HG03354 (cell line): ENCODE data around the gene TFG.

Experiments
- ATAC-seq: cut with Tn5 transposase; IDR thresholded peaks from one replicate; pipeline ENCODE4 v1.9.1; 2021; ENCODE audit warnings: mild to moderate bottlenecking; ENCODE audit not compliant: unreplicated experiment, poor library complexity, severe bottlenecking

The TFG gene

DNA sequence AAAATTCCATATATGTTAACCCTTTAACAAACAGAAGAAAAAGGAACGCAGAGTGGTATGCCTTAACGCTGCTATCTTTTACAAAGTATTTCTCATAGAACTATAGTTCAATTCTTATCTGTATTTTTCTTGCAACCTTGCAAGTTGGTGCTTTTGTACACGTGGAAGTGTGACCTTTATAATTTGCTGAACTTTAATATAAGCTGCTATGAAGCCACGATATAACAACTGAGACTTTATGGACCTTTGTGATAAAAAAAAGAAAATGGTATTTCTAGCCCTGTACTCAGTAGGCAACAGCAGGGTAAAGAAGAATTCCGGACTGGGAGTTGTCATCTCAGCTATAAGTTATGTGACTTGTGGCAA lies 6.3 kb upstream of the TFG start:
- no peak for ATAC-seq

DNA sequence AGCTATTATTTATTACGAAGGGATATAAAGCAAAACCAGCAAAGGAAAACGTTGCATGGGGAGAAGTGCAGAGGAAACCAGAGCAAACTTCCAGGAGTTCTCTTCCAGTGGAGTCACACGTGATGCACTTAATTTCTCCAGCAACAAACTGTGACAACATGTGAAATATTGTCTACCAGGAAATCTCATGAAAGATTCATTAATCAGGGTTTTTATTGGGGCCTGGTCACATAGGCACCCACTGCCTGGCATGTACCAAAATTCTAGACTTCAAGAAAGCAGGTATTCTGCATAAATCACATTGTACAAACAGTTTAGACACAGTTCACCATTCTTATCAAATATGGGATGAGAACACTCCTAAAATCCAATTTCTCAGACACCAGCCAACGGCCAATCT lies 5.4 kb upstream of the TFG start:
- no peak for ATAC-seq

DNA sequence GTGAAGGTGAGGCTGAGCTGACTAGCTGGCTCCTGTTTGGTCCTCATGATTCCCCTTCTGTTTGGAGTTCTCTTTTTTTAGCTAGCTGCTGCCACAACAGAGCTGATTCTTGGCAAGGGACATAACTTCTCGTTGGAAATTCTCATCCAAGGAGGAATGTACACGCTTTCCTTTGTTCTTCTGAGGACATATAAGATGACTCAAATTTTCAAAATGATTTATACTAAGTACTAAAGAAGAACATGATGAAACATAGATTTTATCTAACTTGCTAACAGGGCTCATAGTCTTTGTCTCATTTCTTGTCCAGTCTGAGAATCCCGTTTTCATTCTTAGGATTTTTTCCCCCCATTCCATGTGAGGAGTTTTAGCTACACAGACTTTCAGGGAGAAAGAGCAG lies 2.9 kb upstream of the TFG start:
- no peak for ATAC-seq

DNA sequence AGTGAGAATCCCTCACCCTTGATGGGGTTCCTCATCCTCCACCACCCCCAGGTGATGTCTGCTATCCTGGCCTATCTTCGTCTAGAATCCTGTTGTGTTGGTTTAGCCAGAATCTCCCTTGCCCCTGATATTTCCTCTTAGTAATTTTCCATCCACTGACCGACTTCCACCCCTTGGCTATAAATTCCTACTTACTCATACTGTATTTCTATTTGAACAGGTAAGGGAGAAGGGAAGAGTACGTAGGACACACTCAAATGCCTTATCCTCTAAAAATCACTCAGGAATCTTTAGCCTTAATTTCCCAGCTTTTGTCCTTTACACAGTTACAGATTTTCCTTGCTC lies 678 bp upstream of the TFG start:
- ATAC-seq = no peak

DNA sequence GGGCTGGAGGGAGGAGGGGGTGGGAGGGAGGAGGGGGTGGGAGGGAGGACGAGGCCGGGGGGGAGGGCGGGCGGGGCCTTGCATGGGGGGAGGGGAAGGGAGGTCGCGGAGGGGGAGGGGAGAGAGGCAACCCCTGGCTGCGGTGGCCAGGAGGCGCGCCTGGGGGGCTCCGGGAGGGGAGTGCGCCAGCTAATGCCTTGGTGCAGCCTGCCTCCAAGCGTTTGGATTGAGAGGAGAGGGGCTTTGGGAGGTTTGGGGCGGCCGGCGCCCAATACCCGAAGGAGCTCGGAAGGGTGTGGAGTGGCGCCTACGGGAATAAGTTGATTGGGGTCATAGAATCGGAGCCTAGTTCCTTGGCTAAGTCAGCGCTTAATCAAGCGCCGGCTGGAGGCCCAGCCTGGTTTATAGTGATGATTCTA lies 557 bp downstream of the TFG start:
- ATAC-seq = peak; percentile 7

DNA sequence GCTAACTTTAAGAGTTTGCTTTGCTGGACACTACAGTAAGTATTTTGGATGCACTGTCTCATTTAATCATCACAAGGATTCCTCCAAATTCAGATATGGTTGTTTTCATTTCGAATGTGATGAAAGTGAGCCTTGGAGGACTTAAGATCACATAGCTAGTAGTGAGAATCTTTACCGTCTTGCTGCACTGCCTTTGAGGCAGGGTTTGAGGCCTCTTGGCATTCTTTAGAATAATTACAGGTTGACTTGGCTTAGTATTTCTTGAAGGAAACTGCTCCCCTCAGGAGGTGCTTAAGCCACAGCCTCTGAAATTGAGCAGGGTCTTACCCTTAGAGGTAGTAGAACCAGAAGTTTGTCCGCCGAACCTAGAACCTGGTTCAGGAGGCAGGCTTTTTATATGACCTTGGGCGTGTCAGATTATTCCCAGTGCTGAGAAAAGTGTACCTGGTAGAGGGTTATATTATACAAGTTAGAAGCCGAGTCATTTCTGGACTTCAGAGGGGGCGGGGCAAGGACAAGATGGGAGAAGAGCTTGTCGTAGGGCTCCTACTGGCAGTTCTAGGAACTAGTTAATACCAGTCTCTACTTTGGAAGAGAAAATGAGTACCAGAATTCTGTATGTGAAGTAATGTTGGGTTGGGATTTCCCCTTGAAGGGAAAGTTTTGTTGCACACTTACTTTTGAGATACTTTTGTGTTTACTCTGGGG lies 1.1 kb downstream of the TFG start:
- peak; percentile 49 for ATAC-seq

DNA sequence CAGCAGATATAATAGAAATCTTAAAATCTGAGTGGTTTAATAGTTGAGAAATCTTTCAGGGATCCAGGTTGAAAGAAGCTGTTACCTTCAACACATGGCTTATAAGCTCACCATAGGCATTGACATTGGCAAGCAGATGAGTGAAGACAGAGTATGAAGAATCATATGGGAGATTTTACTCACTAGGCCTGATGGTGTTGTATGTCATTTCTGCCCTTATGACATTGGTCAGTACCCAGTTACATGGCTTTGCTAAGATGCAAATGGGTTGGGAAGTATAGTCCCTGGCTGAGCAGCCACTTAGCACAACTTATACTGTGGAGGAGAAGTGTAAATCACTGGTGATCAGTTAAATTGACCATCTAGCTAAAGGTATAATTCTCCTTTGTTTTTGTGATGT lies 5.9 kb downstream of the TFG start:
- no peak for ATAC-seq

DNA sequence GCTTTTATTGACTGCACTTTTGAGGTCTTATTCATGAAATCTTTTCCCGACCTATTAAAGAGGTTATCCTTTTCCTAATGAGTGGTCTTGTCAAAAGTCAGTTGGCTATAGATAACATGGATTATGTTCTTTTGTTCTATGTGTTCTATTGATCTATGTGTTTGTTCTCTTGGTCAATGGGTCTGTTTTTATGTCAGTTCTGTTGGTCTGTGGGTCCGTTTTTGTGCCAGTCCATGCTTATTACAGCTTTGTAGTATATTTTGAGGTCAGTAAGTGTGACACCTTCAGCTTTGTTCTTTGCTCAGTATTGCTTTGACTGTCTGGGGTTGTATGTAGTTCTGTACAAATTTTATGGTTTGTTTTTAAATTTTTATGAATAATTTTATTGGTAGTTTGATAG lies 7.8 kb downstream of the TFG start:
- ATAC-seq = no peak

DNA sequence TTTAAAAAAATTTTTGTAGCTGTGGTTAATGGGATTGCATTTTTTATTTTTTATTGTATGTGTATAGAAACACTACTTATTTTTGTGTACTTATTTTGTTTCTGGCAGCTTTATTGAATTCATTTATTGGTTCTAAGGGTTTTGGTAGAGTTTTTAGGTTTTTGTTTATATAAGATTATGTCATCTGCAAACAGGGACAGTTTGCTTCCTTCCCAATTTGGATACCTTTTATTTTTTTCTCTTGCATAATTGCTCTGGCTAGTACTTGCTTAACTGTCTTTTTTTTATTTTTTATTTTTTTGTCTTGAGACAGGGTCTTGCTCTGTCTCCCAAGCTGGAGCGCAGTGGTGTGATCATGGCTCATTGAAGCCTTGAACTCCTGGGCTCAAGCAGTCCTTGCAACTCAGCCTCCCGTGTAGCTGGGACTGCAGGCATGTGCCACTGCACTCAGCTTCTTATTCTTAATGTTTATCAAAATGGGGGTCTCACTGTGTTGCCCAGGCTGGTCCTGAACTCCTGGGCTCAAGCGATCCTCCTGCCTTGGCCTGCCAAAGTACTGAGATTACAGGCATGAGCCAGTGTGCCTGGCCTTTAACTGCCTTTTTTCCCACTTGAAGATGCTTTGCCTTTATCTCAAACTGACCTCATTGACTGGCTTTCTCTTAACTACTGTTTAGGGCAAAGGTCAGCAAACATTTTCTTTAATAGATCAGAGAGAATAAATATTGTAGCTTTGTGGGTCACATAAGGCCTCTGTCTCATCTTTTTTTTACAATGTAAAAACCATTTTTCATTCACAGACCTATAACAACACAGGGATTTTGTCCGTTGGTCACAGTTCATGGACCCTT lies 8.6 kb downstream of the TFG start:
- no peak for ATAC-seq

DNA sequence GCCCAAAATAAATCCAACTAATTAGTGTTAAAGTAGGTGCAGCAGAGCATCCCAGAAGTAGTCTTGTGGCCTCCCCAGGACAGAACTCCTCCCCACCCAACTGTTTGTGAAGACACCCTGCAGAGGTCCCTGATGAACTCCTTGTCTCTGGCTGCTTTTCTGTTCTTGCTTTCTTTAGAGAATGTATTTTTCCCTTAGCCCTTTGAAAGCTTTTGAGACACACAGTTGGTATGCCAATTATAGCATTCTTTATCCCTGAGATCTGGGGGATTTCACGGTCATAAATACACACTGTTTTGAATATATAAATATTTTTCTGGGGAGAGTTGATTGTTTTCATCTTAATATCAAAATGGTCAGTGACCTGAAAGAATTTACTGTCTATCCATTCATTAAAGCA lies 9.8 kb downstream of the TFG start:
- no peak for ATAC-seq

DNA sequence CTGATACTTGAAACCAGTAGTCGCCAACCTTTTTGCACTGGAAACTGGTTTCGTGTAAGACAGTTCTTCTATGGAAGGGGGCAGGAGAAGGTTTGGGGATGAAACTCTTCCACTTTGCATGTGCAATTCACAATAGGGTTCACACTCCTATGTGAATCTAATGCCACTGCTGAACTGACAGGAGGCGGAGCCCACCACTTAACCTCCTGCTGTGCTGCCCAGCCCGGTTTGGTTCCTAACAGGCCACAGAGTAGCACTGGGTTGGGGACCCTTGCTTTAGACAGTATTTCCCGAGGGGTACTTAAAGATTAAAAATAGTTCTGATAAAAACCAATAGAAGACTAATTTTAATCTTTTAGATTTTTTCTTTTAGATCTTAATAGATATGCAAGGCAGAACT lies 11.1 kb downstream of the TFG start:
- no peak for ATAC-seq

DNA sequence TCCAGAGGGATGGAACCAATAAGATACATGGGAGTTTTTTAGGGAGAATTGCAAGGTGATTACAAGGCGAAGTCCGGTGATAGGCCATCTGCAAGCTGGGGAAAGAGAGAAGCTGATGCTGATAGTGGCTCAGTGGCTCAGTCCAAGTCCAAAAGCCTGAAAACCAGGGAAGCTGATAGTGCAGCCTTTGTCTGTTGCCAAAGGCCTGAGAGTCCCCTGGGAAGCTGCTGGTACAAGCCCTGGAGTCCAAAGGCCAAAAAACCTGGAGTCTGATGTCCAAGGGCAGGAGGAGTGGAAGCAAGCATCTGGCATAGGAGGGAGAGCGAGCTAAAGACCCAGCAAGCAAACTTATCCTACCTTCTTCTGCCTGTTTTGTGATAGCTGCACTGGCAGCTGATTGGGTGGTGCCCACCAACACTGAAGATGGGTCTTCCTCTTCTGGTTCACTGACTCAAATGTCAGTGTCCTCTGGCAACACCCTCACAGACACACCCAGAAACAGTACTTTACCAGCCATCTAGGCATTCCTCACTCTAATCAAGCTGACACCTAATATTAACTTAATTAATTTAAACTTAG lies 16.7 kb downstream of the TFG start:
- no peak for ATAC-seq

DNA sequence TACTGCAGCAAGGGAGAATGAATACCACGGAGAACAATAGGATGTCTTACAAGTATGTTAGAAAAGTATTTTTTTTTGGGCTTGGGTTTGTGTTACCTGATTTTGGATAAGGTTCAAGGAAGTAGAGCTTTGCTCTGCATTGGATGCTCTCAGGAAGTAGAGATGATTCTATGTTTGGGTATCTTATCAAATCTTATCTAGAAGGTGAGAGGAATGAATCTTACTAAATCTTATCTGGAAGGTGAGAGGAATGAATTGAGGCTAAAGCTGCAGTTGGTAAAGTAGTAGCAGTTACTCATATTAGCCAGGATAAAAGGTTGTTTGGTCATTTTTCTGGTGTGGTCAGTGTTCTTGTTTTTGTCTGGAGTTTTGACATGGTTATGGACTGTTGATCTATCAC lies 17.4 kb downstream of the TFG start:
- ATAC-seq = no peak

DNA sequence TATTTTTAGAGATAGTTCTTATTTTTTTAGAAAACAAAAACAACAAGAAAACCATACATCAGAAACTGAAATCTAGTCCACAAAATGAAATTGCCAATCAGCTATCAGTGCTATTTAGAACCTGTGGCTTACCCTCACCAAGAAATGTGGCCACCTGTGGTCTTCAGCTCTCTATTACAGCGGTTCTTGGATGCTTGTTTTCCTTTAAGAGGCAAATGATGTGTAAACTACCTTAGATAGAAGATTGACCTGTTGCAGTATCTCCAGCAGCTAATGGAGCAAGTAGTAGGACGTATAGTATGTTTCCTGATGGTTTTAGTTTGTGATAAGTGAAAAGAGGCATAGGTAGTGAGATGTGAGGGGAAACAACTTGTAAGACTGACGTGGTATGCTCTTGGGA lies 21.2 kb downstream of the TFG start:
- ATAC-seq = peak; percentile 73

DNA sequence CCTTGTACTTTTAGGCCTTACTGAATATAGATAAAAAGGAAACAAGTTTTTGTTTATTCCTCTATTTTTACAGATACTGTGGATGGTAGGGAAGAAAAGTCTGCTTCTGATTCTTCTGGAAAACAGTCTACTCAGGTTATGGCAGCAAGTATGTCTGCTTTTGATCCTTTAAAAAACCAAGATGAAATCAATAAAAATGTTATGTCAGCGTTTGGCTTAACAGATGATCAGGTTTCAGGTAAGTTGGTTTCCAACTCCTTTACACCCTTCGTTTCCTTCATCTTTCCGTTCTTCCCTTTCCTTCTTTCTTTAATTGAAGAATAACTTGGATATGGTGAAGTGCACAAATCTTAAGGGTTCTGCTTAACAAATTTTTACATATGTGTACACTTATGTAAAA lies 23.1 kb downstream of the TFG start:
- no peak for ATAC-seq

DNA sequence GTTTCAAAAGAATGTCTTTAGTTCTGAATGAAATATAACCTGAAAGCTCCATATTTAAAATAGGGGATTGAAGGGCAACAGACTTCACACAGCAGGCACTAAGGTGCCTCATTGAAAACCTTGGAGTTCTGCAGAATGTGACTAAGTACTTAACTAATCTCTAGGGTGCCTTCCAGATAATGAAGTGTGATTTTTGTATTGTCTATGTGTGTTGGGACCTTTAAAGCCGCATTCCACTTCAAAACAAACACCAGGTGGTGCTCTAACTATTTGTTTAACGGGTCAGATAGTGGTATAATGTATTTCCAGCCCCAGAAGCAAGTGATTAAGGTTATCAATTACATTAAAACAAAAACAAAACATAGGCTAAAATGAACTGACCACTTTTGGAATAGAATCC lies 28.0 kb downstream of the TFG start:
- ATAC-seq = no peak

DNA sequence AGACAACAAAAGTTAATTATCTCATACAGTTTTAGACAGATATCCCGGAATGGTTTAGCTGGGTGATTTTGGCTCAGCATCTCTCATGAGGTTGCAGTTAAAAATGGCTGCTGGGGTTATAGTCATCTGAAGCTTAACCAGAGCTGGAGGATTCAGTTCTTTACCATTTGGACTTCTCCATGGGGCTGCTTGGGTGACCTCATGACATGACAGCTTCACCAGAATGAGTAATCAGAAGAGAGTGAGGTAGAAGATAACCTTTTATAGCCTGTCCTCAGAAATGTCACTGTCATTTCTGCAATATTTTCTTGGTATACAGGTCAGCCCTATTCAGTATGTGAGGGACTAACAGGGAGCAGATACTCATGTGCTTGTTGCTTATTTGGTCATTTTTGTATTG lies 30.9 kb downstream of the TFG start:
- ATAC-seq = no peak

DNA sequence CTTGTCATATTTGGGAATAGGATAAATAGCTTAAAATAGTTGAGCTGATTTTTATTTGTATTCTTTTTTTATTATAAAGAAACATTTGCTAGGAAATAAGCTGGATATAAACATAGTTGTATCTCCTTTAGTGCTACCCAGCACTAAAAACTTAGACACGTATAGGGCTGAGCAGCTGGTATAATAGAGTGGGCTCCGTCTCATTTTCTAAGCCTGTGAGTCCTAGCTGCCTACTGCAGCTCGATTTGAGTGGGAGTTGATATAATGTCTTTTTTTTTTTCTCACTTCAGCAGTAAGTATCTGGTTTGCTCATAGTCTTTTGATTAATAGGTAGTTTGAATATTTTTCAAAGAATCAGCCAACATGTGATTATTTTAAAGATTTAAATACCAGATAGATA lies 34.2 kb downstream of the TFG start:
- ATAC-seq = no peak

DNA sequence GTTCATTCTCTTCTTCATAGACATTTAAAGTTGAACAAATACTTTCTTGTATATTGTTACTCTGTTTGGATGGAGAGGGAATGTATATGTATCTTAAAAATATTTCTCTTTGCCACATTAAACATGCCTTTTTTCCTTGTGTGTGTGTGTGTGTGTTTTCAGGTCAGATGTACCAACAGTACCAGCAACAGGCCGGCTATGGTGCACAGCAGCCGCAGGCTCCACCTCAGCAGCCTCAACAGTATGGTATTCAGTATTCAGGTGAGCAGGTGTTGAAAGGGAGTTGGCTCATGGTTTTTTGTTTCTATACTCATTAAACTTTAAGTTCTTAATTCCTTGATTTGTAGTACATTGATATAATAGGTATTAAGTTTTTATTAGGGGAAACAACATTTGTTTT lies 35.4 kb downstream of the TFG start:
- ATAC-seq = no peak

DNA sequence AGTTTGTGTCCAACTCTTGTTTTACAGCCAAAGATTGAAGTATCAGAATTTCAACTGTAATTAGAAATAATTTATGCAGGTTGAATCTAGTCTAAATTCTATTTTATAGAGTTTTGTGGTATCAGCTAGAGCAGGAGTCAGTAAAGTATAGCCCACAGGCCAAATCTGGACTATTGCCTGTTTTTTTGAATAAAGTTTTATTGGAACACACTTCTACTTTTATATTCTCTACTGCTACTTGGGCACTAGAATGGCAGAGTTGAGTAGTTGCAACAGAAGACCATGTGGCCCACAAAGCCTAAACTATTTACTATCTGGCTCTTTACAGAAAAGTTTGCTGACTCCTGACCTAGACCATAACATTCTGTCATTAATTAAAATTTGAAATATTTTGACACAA lies 36.3 kb downstream of the TFG start:
- ATAC-seq = no peak

DNA sequence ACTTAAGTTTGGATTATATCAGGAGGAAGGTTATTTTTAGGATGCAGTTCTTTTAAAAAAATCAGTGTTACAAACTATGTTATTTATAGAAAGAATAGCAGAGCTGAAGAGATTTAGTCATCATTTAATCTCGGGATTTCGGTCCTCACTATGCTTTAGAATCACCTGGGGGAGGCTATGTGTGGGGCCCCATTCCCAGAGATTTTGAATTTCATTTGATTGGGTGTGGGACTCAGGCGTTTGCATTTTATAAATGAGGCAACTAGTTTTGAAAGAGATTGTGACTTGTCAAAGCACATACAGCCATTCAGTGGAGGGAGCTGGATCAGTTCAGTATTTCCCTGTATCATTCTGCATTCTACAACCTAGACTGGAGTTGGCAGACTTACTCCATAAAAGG lies 36.8 kb downstream of the TFG start:
- no peak for ATAC-seq
